GM13977 (cell line): Measurements from ENCODE around the gene ANXA5.

Experiments used
- DNase-seq: peaks from one replicate; pipeline ENCODE4 v3.0.0; 2012; ENCODE audit warnings: low spot score
- CTCF ChIP-seq: IDR thresholded peaks from 2 replicates; pipeline ENCODE4 v1.5.1; 2012; ENCODE audit warnings: mild to moderate bottlenecking, control low read depth; ENCODE audit not compliant: insufficient read depth; ENCODE audit errors: extremely low read depth, missing control alignments
- in situ Hi-C: fragments of 300-500 bp; cut with MboI; formaldehyde crosslinking; loops from one replicate; pipeline ENCODE4 v1.12.0; 2022; ENCODE audit warnings: low sequenced_read_pairs, low pct_unique_long_range_greater_than_20kb, mixed read lengths, inconsistent platforms; ENCODE audit not compliant: unreplicated experiment

Gene ANXA5

GRCh38 chr4:121655320-121656268 is 41.2 kb downstream of the ANXA5 start:
- in situ Hi-C loops: loop anchor here (25.0 kb wide), 2 partner anchors 193 to 293 kb away; no protein-coding TSS in a partner anchor
- no peak for TF ChIP-seq CTCF
- no peak for DNase-seq

GRCh38 chr4:121654738-121655137 is 42.0 kb downstream of the ANXA5 start:
- in situ Hi-C loops: loop anchor here (25.0 kb wide), 2 partner anchors 192 to 292 kb away; no protein-coding TSS in a partner anchor
- TF ChIP-seq CTCF: no peak
- peak; percentile 11 for DNase-seq

- in situ Hi-C loops: loop anchor here (25.0 kb wide), 2 partner anchors 192 to 292 kb away; no protein-coding TSS in a partner anchor
- DNase-seq: no peak
- TF ChIP-seq CTCF: no peak
Observed at GRCh38 chr4:121653986-121654385, 42.8 kb downstream of the ANXA5 start.

- no peak for TF ChIP-seq CTCF
- in situ Hi-C loops: loop anchor here (25.0 kb wide), 2 partner anchors 191 to 291 kb away; no protein-coding TSS in a partner anchor
- no peak for DNase-seq
Observed at GRCh38 chr4:121653214-121653613, 43.6 kb downstream of the ANXA5 start.

- in situ Hi-C loops: loop anchor here (25.0 kb wide), 2 partner anchors 189 to 289 kb away; no protein-coding TSS in a partner anchor
- DNase-seq: no peak
- TF ChIP-seq CTCF: no peak
Observed at GRCh38 chr4:121651597-121651996, 45.2 kb downstream of the ANXA5 start.

- in situ Hi-C loops: loop anchor here (25.0 kb wide), 2 partner anchors 188 to 288 kb away; no protein-coding TSS in a partner anchor
- TF ChIP-seq CTCF: no peak
- no peak for DNase-seq
Observed at GRCh38 chr4:121650741-121651140, 46.0 kb downstream of the ANXA5 start.
